ENCODE data around the gene SERPINA5.

SERPINA5 gene

GRCh38 chr14:94581127-94581999 is at the start of gene SERPINA5:
Gene SERPINA5, plus strand, starts transcription at chr14:94581426. Its CDS starts 5,937 bp downstream, at chr14:94587363.
- DNase-seq (ENCODE audit: low read depth in 2 of 2), result no peak

GRCh38 chr14:94532447-94532846 is 48.8 kb upstream of the SERPINA5 start:
- DNase-seq (ENCODE audit: low read depth in 2 of 2), result no peak

GRCh38 chr14:94535506-94535905 is 45.7 kb upstream of the SERPINA5 start:
- no peak for DNase-seq (ENCODE audit: low read depth in 2 of 2)

- no peak for DNase-seq (ENCODE audit: low read depth in 2 of 2)
Measured at GRCh38 chr14:94536836-94537235, 44.4 kb upstream of the SERPINA5 start.

- no peak for DNase-seq (ENCODE audit: low read depth in 2 of 2)
Measured at GRCh38 chr14:94538070-94538740, 43.0 kb upstream of the SERPINA5 start.

- no peak for DNase-seq (ENCODE audit: low read depth in 2 of 2)
Measured at GRCh38 chr14:94539181-94539580, 42.0 kb upstream of the SERPINA5 start.

GRCh38 chr14:94540031-94540794 is 41.0 kb upstream of the SERPINA5 start:
- no peak for DNase-seq (ENCODE audit: low read depth in 2 of 2)

GRCh38 chr14:94541234-94541975 is 39.8 kb upstream of the SERPINA5 start:
- DNase-seq (ENCODE audit: low read depth in 2 of 2), result no peak

GRCh38 chr14:94542111-94542810 is 39.0 kb upstream of the SERPINA5 start:
- no peak for DNase-seq (ENCODE audit: low read depth in 2 of 2)

- DNase-seq (ENCODE audit: low read depth in 2 of 2), result no peak
Measured at GRCh38 chr14:94542811-94543440, 38.3 kb upstream of the SERPINA5 start.

GRCh38 chr14:94543449-94544124 is 37.6 kb upstream of the SERPINA5 start:
- DNase-seq (ENCODE audit: low read depth in 2 of 2), result no peak

- no peak for DNase-seq (ENCODE audit: low read depth in 2 of 2)
Measured at GRCh38 chr14:94544726-94545125, 36.5 kb upstream of the SERPINA5 start.

- DNase-seq (ENCODE audit: low read depth in 2 of 2), result no peak
Measured at GRCh38 chr14:94545131-94545841, 35.9 kb upstream of the SERPINA5 start.

- DNase-seq (ENCODE audit: low read depth in 2 of 2), result no peak
Measured at GRCh38 chr14:94547151-94547680, 34.0 kb upstream of the SERPINA5 start.

GRCh38 chr14:94547726-94548125 is 33.5 kb upstream of the SERPINA5 start:
- DNase-seq (ENCODE audit: low read depth in 2 of 2), result no peak

- no peak for DNase-seq (ENCODE audit: low read depth in 2 of 2)
Measured at GRCh38 chr14:94548131-94548998, 32.9 kb upstream of the SERPINA5 start.

- DNase-seq (ENCODE audit: low read depth in 2 of 2), result peak in 1 of 2 donors; percentile 18
Measured at GRCh38 chr14:94548999-94549985, 31.9 kb upstream of the SERPINA5 start.

All from stimulated activated CD8-positive, alpha-beta memory T cell treated with anti-CD3 and anti-CD28 coated beads, Interleukin-2, amount 100 ng/mL, for 1 hour (primary cell).